ENCODE data around the gene SLFNL1.

Gene SLFNL1

GRCh38 chr1:40973912-40974311, 47.6 kb downstream of the SLFNL1 start:
- TF ChIP-seq SP1 (IDR thresholded peaks at IDR 0.05) (no peak), NFRKB (IDR thresholded peaks at IDR 0.05) (no peak), PKNOX1 (IDR thresholded peaks at IDR 0.05) (no peak), ZNF384 (IDR thresholded peaks at IDR 0.05) (no peak), SUZ12 (IDR thresholded peaks at IDR 0.05) (no peak), CTBP1 (IDR thresholded peaks at IDR 0.05; ENCODE audit: borderline replicate concordance) (no peak), HDGF (IDR thresholded peaks at IDR 0.05; ENCODE audit: borderline replicate concordance) (no peak), LEF1 (IDR thresholded peaks at IDR 0.05; ENCODE audit: borderline replicate concordance) (no peak), TARDBP (IDR thresholded peaks at IDR 0.05) (no peak), FOXK2 (IDR thresholded peaks at IDR 0.05) (no peak), L3MBTL2 (conservative IDR thresholded peaks at IDR 0.05) (no peak), FOXA1 (IDR thresholded peaks at IDR 0.05) (no peak), ELF4 (IDR thresholded peaks at IDR 0.05) (no peak), ARNT (IDR thresholded peaks at IDR 0.05) (no peak), BHLHE40 (IDR thresholded peaks at IDR 0.05; ENCODE audit: borderline replicate concordance) (no peak), FOXM1 (IDR thresholded peaks at IDR 0.05; ENCODE audit: borderline replicate concordance) (no peak)
- no peak for DNase-seq (ENCODE audit: extremely low spot score)
- ChIA-PET CTCF (interaction anchor here (0.7 kb wide), 1 partner anchor 22 kb away, joined by 3 read pairs; no protein-coding TSS in a partner anchor), POLR2A (no interaction called here)

DNA sequence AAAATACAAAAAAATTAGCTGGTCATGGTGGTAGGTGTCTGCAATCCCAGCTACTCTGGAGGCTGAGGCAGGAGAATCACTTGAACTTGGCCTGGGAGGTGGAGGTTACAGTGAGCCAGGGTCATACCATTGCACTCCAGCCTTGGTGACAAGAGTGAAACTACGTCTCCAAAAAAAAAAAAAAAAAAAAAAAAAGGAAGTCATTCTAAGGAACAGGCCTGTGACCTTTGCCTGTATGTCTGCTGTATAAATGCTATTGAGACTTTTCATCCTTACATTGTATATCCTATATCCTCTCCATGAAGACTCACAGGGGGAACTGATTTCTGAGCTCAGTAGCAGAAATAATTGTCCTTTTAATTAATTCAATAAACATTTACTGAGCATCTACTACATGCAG, 49.6 kb downstream of the SLFNL1 start:
- POLR2A ChIA-PET, result no interaction called here

GRCh38 chr1:40969445-40969844, 52.1 kb downstream of the SLFNL1 start:
- POLR2A ChIA-PET, result interaction anchor here (1.3 kb wide), 1 partner anchor 11 kb away, joined by 4 read pairs; the partner anchor contains the start of gene CTPS1
- no peak for TF ChIP-seq HDGF (IDR thresholded peaks at IDR 0.05; ENCODE audit: borderline replicate concordance)
- TF ChIP-seq CTBP1 (IDR thresholded peaks at IDR 0.05; ENCODE audit: borderline replicate concordance), result no peak
- no peak for TF ChIP-seq BHLHE40 (IDR thresholded peaks at IDR 0.05; ENCODE audit: borderline replicate concordance)
- TF ChIP-seq ARNT (IDR thresholded peaks at IDR 0.05), result no peak
- TF ChIP-seq NFRKB (IDR thresholded peaks at IDR 0.05), result no peak
- no peak for TF ChIP-seq ZNF384 (IDR thresholded peaks at IDR 0.05)
- TF ChIP-seq FOXK2 (IDR thresholded peaks at IDR 0.05), result no peak
- no peak for TF ChIP-seq L3MBTL2 (conservative IDR thresholded peaks at IDR 0.05)
- TF ChIP-seq FOXA1 (IDR thresholded peaks at IDR 0.05), result no peak
- no peak for TF ChIP-seq FOXM1 (IDR thresholded peaks at IDR 0.05; ENCODE audit: borderline replicate concordance)
- TF ChIP-seq SUZ12 (IDR thresholded peaks at IDR 0.05), result no peak
- no peak for TF ChIP-seq SP1 (IDR thresholded peaks at IDR 0.05)
- TF ChIP-seq PKNOX1 (IDR thresholded peaks at IDR 0.05), result no peak
- no peak for TF ChIP-seq LEF1 (IDR thresholded peaks at IDR 0.05; ENCODE audit: borderline replicate concordance)
- no peak for TF ChIP-seq TARDBP (IDR thresholded peaks at IDR 0.05)
- no peak for TF ChIP-seq ELF4 (IDR thresholded peaks at IDR 0.05)
- CTCF ChIA-PET, result no interaction called here
- no peak for DNase-seq (ENCODE audit: extremely low spot score)

More for the DNA sequence above, 49.6 kb downstream of the SLFNL1 start:
- CTCF ChIA-PET, result interaction anchor here (0.6 kb wide), 1 partner anchor 100 kb away, joined by 3 read pairs; no protein-coding TSS in a partner anchor
- DNase-seq (ENCODE audit: extremely low spot score), result no peak
- TF ChIP-seq CTBP1 (IDR thresholded peaks at IDR 0.05; ENCODE audit: borderline replicate concordance), result no peak
- TF ChIP-seq ZNF384 (IDR thresholded peaks at IDR 0.05), result no peak
- no peak for TF ChIP-seq SP1 (IDR thresholded peaks at IDR 0.05)
- TF ChIP-seq NFRKB (IDR thresholded peaks at IDR 0.05), result no peak

DNA sequence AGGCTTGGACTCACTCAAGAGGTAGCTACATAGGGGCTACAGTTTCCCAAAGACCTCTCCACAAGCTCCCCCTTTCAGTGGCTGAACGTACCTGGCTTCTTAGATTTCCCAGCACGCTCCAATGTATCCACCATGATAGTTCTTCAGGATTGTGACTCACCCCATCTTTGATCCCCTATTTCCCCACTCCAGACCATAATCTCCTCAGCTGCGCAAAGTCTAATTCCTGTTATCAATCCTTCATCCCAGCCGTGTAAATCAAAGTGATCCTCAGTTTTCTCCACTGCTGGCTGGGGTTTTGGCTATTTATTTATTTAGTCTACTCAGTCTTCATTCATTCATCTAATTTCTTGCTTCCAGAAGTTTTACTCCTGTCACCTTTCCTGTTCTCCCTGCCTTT, 55.1 kb downstream of the SLFNL1 start:
- ChIA-PET CTCF (interaction anchor here (0.9 to 1.6 kb wide), 4 partner anchors 8 to 15 kb away, joined by 3 to 5 read pairs (median 4); no protein-coding TSS in a partner anchor), POLR2A (interaction anchor here (0.7 to 1.4 kb wide), 3 partner anchors 8 to 104 kb away, joined by 3 to 7 read pairs (median 3); partner anchors contain the start of genes CITED4 and CTPS1)
- TF ChIP-seq NFRKB (IDR thresholded peaks at IDR 0.05) (no peak), BHLHE40 (IDR thresholded peaks at IDR 0.05; ENCODE audit: borderline replicate concordance) (no peak), SUZ12 (IDR thresholded peaks at IDR 0.05) (no peak)
- DNase-seq (ENCODE audit: extremely low spot score), result no peak

Data from HEK293T (cell line).